SK-N-SH (cell line): Measurements from ENCODE around the gene ADRM1. TPM values are rescaled to one million over a fixed set of nuclear protein-coding genes. Genes with fewer than 3 reads are reported as not detected.

Source experiments
- CTCF ChIA-PET: fragments of 300-600, 350-600 bp; formaldehyde crosslinking; extraction: SDS; loops from one replicate; lab custom pipeline; 2021; lab: Yijun Ruan, JAX
- POLR2A ChIA-PET: fragments of 350-600 bp; sonication (Branson Sonifier 250); formaldehyde crosslinking; extraction: SDS; loops from one replicate; lab custom pipeline; 2020; ENCODE audit warnings: antibody characterized with exemption, inconsistent platforms; lab: Yijun Ruan, JAX
- DNase-seq: peaks from one replicate; pipeline ENCODE4 v3.0.0; 2012
- H2AFZ ChIP-seq: fragments of 200-600 bp; sonication (generic); 2 replicates; pipeline ENCODE4 v1.8.1; 2016; ENCODE audit warnings: antibody characterized with exemption, mild to moderate bottlenecking, low read depth
- H3F3A ChIP-seq: fragments of 200-600 bp; sonication (generic); replicated peaks from 2 replicates; pipeline ENCODE3; 2016; ENCODE audit warnings: antibody characterized with exemption, mild to moderate bottlenecking; ENCODE audit not compliant: insufficient read depth
- H3K27ac ChIP-seq, 2 experiments: fragments of 200-500 bp in 1 of 2; fragments of 200-600 bp in 1 of 2; sonication (Bioruptor generic) in 1 of 2; sonication (generic), shearing (Covaris generic) in 1 of 2; 2 replicates each; pipeline versions ENCODE4 v1.5.1 to v1.6.1; 2014 to 2016; ENCODE audit warnings: low read depth in 2 of 2, inconsistent platforms in 1 of 2, low read length in 1 of 2, mild to moderate bottlenecking in 1 of 2, mixed read lengths in 1 of 2
- H3K27me3 ChIP-seq: fragments of 200-600 bp; sonication (generic), shearing (Covaris generic); 2 replicates; pipeline ENCODE4 v1.6.1; 2016; ENCODE audit warnings: mixed run types; ENCODE audit not compliant: insufficient read depth
- H3K36me3 ChIP-seq, 2 experiments: fragments of 200-500 bp in 1 of 2; fragments of 200-600 bp in 1 of 2; sonication (Bioruptor generic) in 1 of 2; sonication (generic) in 1 of 2; replicated peaks in 1 of 2; 2 replicates each; pipeline versions ENCODE3 to v1.5.1; 2014 to 2016; ENCODE audit warnings: low read length in 1 of 2, mild to moderate bottlenecking in 1 of 2; ENCODE audit not compliant: insufficient read depth in 2 of 2, control insufficient read depth in 1 of 2
- H3K4me1 ChIP-seq, 2 experiments: fragments of 200-500 bp in 1 of 2; fragments of 200-600 bp in 1 of 2; sonication (Bioruptor generic) in 1 of 2; sonication (generic), shearing (Covaris generic) in 1 of 2; 2 replicates each; pipeline versions ENCODE4 v1.5.1 to v1.6.1; 2014 to 2016; ENCODE audit warnings: low read depth in 1 of 2, low read length in 1 of 2, mixed run types in 1 of 2; ENCODE audit not compliant: insufficient read depth in 2 of 2, control insufficient read depth in 1 of 2
- H3K4me2 ChIP-seq: fragments of 200-600 bp; sonication (generic), shearing (Covaris generic); 2 replicates; pipeline ENCODE4 v1.6.1; 2017; ENCODE audit warnings: mixed run types
- H3K4me3 ChIP-seq, 2 experiments: fragments of 200-500 bp in 1 of 2; fragments of 200-600 bp in 1 of 2; sonication (Bioruptor generic) in 1 of 2; sonication (generic), shearing (Covaris generic) in 1 of 2; 2 replicates each; pipeline versions ENCODE4 v1.5.1 to v1.8.1; 2014 to 2016; ENCODE audit warnings: low read depth in 2 of 2, inconsistent platforms in 1 of 2, low read length in 1 of 2, mild to moderate bottlenecking in 1 of 2, mixed read lengths in 1 of 2, moderate library complexity in 1 of 2
- H3K79me2 ChIP-seq: fragments of 200-600 bp; sonication (generic); 2 replicates; pipeline ENCODE4 v1.8.1; 2017; ENCODE audit warnings: mild to moderate bottlenecking; ENCODE audit not compliant: insufficient read depth
- H3K9ac ChIP-seq: fragments of 200-600 bp; sonication (generic); 2 replicates; pipeline ENCODE4 v1.6.1; 2017; ENCODE audit warnings: mixed run types
- H3K9me2 ChIP-seq: fragments of 200-600 bp; sonication (generic); 2 replicates; pipeline ENCODE4 v1.6.1; 2017; ENCODE audit warnings: mixed run types
- H3K9me3 ChIP-seq: fragments of 200-600 bp; sonication (generic); 2 replicates; pipeline ENCODE4 v1.6.1; 2017; ENCODE audit warnings: mixed run types, mild to moderate bottlenecking, moderate library complexity
- H4K20me1 ChIP-seq: fragments of 200-600 bp; sonication (generic); 2 replicates; pipeline ENCODE4 v1.6.1; 2017; ENCODE audit warnings: mild to moderate bottlenecking, mixed run types; ENCODE audit not compliant: insufficient read depth
- CHD2 ChIP-seq: fragments of 150-350 bp; IDR thresholded peaks from 2 replicates; pipeline ENCODE4 v1.6.1; 2018; ENCODE audit warnings: low read length; ENCODE audit not compliant: partially characterized antibody
- ELF1 ChIP-seq: IDR thresholded peaks from 2 replicates; pipeline ENCODE4 v1.4.0; 2012
- FOSL2 ChIP-seq: IDR thresholded peaks from 2 replicates; pipeline ENCODE4 v1.4.0; 2012; ENCODE audit warnings: low read depth, mild to moderate bottlenecking, moderate library complexity, borderline replicate concordance
- GABPA ChIP-seq: IDR thresholded peaks from 2 replicates; pipeline ENCODE4 v1.4.0; 2012; ENCODE audit warnings: low read depth, mild to moderate bottlenecking
- NFIC ChIP-seq: IDR thresholded peaks from 2 replicates; pipeline ENCODE4 v1.4.0; 2012; ENCODE audit warnings: borderline replicate concordance
- NRF1 ChIP-seq: IDR thresholded peaks from 2 replicates; pipeline ENCODE4 v1.6.1; 2012; ENCODE audit warnings: low read depth, mild to moderate bottlenecking, low read length
- PBX3 ChIP-seq: IDR thresholded peaks from 2 replicates; pipeline ENCODE4; 2012
- RAD21 ChIP-seq: IDR thresholded peaks from 2 replicates; pipeline ENCODE4 v1.6.1; 2012; ENCODE audit warnings: mild to moderate bottlenecking, low read length
- RCOR1 ChIP-seq: fragments of 150-350 bp; IDR thresholded peaks from 2 replicates; pipeline ENCODE4 v1.6.1; 2017; ENCODE audit warnings: antibody characterized with exemption, low read length
- RXRA ChIP-seq: IDR thresholded peaks from 2 replicates; pipeline ENCODE4 v1.4.0; 2012; ENCODE audit warnings: low read depth, mild to moderate bottlenecking, borderline replicate concordance
- SIN3A ChIP-seq: IDR thresholded peaks from 2 replicates; pipeline ENCODE4 v1.6.1; 2012; ENCODE audit warnings: low read depth, mild to moderate bottlenecking, low read length, moderate library complexity, borderline replicate concordance
- SMC3 ChIP-seq: IDR thresholded peaks from 2 replicates; pipeline ENCODE4 v1.6.1; 2012; ENCODE audit warnings: low read depth, low read length, improper control_type of control experiment
- TAF1 ChIP-seq: IDR thresholded peaks from 2 replicates; pipeline ENCODE4 v1.6.1; 2012; ENCODE audit warnings: low read depth, mild to moderate bottlenecking, low read length, moderate library complexity, borderline replicate concordance
- TCF12 ChIP-seq: IDR thresholded peaks from 2 replicates; pipeline ENCODE4 v1.4.0; 2012
- WGBS: methylation state at CpG from one replicate; pipeline ENCODE4 v1.1.6; 2017; ENCODE audit warnings: low lambda C conversion rate; 5-methylcytosine and 5-hydroxymethylcytosine counted together
- polyA plus RNA-seq, 3 experiments: library from polyadenylated mRNA; depleted of rRNA; stranded (reverse); fragments of >200 nt; gene quantifications; 2 replicates each; pipeline ENCODE4 v1.2.3, GENCODE V29; 2012
- TF ChIP-seq, protein P1 (sequence below): fragments of 150-350 bp; IDR thresholded peaks from 2 replicates; pipeline ENCODE4 v1.6.1; 2016; ENCODE audit warnings: mild to moderate bottlenecking, low read depth, low read length
- TF ChIP-seq, protein P2 (sequence below): IDR thresholded peaks from 2 replicates; pipeline ENCODE4 v1.4.0; 2012; ENCODE audit warnings: low read depth, borderline replicate concordance
- TF ChIP-seq, protein P3 (sequence below): IDR thresholded peaks from 2 replicates; pipeline ENCODE4 v1.4.0; 2012; ENCODE audit warnings: low read depth
- TF ChIP-seq, protein P4 (sequence below): IDR thresholded peaks from 2 replicates; pipeline ENCODE4 v1.4.0; 2012; ENCODE audit warnings: low read depth, borderline replicate concordance

ADRM1 gene
- polyA plus RNA-seq, 1 of the 3 experiments (the other 2 are of a cell fraction), result 142 TPM

DNA sequence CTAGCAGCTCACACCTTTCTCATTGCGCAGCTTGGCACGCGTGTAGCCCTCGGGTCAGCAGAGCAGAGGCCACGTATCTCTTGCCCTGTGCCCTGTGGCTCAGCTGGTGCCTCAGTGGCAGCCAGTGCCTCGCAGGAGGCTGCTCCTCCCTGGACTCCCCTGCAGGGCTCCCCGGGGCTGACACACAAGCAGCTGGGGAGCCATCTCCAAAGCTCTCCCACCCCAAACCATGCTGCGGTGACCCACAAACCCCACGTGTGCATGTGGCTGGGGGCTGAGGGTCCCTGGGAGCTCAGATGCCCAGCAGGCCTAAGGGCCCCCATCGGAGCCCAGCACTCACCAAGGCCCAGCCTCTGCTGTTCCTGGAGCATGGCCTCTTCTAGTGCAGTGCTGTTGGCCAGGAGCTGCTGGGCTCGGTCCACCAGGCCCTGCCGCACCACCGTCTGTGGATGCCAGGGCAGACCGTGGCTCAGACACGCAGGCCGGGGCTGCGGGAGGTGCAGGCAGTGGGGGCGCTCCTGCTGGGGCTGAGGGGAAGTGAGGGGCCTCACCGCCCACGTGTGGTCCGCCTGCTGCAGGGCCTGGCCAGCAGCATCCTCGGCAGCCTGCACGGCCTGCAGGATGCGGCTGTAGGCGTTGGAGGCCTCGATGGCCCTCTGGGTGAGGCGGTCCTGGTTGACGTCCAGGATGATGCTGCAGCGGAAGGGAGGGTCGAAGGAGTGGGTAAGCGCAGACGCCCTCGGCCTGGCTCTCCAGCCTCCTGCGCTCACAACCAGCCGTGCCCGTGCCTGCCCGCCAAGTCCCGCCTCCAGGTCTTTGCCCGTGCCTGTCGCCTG lies 13.8 kb downstream of the ADRM1 start:
- ChIA-PET POLR2A (no interaction called here), CTCF (interaction anchor here (0.9 to 2.9 kb wide), 4 partner anchors 14 to 89 kb away, joined by 4 to 13 read pairs (median 4); partner anchors contain the start of gene ADRM1)
- Histone ChIP-seq H3K4me1 (no peaks in the 10 kb centered on the region), H3F3A (no peaks in the 10 kb centered on the region), H2AFZ (no peak overlapping the region), H3K4me3 (no peak overlapping the region), H3K27me3 (no peaks in the 10 kb centered on the region), H3K9ac (no peak overlapping the region), H3K79me2 (no peaks in the 10 kb centered on the region), H3K9me3 (no peaks in the 10 kb centered on the region), H3K9me2 (no peaks in the 10 kb centered on the region), H3K27ac (no peak overlapping the region), H3K4me2 (no peak overlapping the region), H3K36me3 (peaks cover 0 to 68% of the 10 kb centered on the region in 2 experiments), H4K20me1 (no peaks in the 10 kb centered on the region)
- no peak for TF ChIP-seq NRF1
- TF ChIP-seq SMC3, result no peak
- TF ChIP-seq, protein P1, sequence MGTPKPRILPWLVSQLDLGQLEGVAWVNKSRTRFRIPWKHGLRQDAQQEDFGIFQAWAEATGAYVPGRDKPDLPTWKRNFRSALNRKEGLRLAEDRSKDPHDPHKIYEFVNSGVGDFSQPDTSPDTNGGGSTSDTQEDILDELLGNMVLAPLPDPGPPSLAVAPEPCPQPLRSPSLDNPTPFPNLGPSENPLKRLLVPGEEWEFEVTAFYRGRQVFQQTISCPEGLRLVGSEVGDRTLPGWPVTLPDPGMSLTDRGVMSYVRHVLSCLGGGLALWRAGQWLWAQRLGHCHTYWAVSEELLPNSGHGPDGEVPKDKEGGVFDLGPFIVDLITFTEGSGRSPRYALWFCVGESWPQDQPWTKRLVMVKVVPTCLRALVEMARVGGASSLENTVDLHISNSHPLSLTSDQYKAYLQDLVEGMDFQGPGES, result no peak
- no peak for TF ChIP-seq GABPA
- TF ChIP-seq SIN3A, result no peak
- no peak for TF ChIP-seq NFIC
- no peak for TF ChIP-seq CHD2
- DNase-seq, result no peak
- 92% methylated on average over 25 of the region's 40 CpGs for WGBS

- no peak overlapping the region for H2AFZ ChIP-seq
- H3K4me1 ChIP-seq, result no peaks in the 10 kb centered on the region
- H3K27ac ChIP-seq, result no peak overlapping the region
- H3K27me3 ChIP-seq, result no peaks in the 10 kb centered on the region
- DNase-seq, result no peak
- H3K9ac ChIP-seq, result no peak overlapping the region
- H3K9me2 ChIP-seq, result no peaks in the 10 kb centered on the region
- H3K36me3 ChIP-seq, result peaks cover 0 to 67% of the 10 kb centered on the region in 2 experiments
- H3K79me2 ChIP-seq, result no peaks in the 10 kb centered on the region
- H3K4me2 ChIP-seq, result no peak overlapping the region
- H4K20me1 ChIP-seq, result no peaks in the 10 kb centered on the region
- no peaks in the 10 kb centered on the region for H3K9me3 ChIP-seq
- POLR2A ChIA-PET, result no interaction called here
- 91% methylated on average over 14 of the region's 18 CpGs for WGBS
- TF ChIP-seq RCOR1 (no peak), PBX3 (no peak), CHD2 (no peak), RAD21 (no peak), ELF1 (no peak), NRF1 (no peak), RXRA (no peak), TCF12 (no peak), NFIC (no peak), TAF1 (no peak), FOSL2 (no peak)
- TF ChIP-seq, protein P1, result no peak
- TF ChIP-seq, protein P2, sequence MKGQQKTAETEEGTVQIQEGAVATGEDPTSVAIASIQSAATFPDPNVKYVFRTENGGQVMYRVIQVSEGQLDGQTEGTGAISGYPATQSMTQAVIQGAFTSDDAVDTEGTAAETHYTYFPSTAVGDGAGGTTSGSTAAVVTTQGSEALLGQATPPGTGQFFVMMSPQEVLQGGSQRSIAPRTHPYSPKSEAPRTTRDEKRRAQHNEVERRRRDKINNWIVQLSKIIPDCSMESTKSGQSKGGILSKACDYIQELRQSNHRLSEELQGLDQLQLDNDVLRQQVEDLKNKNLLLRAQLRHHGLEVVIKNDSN, result no peak
- TF ChIP-seq, protein P3, sequence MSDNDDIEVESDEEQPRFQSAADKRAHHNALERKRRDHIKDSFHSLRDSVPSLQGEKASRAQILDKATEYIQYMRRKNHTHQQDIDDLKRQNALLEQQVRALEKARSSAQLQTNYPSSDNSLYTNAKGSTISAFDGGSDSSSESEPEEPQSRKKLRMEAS, result no peak
- TF ChIP-seq, protein P4, sequence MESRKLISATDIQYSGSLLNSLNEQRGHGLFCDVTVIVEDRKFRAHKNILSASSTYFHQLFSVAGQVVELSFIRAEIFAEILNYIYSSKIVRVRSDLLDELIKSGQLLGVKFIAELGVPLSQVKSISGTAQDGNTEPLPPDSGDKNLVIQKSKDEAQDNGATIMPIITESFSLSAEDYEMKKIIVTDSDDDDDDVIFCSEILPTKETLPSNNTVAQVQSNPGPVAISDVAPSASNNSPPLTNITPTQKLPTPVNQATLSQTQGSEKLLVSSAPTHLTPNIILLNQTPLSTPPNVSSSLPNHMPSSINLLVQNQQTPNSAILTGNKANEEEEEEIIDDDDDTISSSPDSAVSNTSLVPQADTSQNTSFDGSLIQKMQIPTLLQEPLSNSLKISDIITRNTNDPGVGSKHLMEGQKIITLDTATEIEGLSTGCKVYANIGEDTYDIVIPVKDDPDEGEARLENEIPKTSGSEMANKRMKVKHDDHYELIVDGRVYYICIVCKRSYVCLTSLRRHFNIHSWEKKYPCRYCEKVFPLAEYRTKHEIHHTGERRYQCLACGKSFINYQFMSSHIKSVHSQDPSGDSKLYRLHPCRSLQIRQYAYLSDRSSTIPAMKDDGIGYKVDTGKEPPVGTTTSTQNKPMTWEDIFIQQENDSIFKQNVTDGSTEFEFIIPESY, result no peak
- TF ChIP-seq, all 33 proteins: peak for 0
- H3K4me3 ChIP-seq, result no peak overlapping the region
- no peaks in the 10 kb centered on the region for H3F3A ChIP-seq
- CTCF ChIA-PET, result interaction anchor here (1.7 kb wide), 1 partner anchor 65 kb away, joined by 4 read pairs; no protein-coding TSS in a partner anchor
Observed at GRCh38 chr20:62317167-62317655, 14.4 kb downstream of the ADRM1 start.
